Astrocyte of the spinal cord (primary cell): ENCODE results near the gene USP38.

Experiments
- DNase-seq: peaks from one replicate; pipeline ENCODE4 v3.0.0; 2011; ENCODE audit warnings: low read depth, low spot score
- H3K4me3 ChIP-seq: 2 replicates; pipeline ENCODE4 v1.5.1; 2011; ENCODE audit warnings: low read depth, mild to moderate bottlenecking, low read length, moderate library complexity
- in situ Hi-C: cut with HindIII; loops from 2 replicates; pipeline ENCODE4 v1.10.0; 2017; ENCODE audit warnings: low sequenced_read_pairs
- TF ChIP-seq, protein P1 (sequence below): IDR thresholded peaks from 2 replicates; pipeline ENCODE4 v1.5.1; 2012; ENCODE audit warnings: low read depth, mild to moderate bottlenecking, low read length, inconsistent platforms

Gene USP38

DNA sequence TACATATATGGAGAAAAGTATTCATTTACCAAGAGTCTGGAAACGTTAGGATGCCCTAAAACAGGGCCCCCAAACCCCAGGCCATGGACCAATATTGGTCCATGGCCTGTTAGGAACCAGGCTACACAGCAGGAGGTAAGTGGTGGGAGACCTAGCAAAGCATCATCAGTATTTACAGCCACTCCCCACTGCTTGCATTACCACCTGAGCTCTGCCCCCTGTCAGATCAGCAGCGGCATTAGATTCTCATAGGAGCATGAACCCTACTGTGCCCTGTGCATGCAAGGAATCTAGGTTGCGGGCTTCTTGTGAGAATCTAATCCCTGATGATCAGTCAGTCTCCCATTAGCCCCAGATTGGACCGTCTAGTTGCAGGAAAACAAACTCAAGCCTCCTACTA, 62.3 kb downstream of the USP38 start:
- in situ Hi-C loops: no loop called here
- TF ChIP-seq, protein P1, sequence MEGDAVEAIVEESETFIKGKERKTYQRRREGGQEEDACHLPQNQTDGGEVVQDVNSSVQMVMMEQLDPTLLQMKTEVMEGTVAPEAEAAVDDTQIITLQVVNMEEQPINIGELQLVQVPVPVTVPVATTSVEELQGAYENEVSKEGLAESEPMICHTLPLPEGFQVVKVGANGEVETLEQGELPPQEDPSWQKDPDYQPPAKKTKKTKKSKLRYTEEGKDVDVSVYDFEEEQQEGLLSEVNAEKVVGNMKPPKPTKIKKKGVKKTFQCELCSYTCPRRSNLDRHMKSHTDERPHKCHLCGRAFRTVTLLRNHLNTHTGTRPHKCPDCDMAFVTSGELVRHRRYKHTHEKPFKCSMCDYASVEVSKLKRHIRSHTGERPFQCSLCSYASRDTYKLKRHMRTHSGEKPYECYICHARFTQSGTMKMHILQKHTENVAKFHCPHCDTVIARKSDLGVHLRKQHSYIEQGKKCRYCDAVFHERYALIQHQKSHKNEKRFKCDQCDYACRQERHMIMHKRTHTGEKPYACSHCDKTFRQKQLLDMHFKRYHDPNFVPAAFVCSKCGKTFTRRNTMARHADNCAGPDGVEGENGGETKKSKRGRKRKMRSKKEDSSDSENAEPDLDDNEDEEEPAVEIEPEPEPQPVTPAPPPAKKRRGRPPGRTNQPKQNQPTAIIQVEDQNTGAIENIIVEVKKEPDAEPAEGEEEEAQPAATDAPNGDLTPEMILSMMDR: no peak
- no peak for DNase-seq
- H3K4me3 ChIP-seq: no peak overlapping the region

DNA sequence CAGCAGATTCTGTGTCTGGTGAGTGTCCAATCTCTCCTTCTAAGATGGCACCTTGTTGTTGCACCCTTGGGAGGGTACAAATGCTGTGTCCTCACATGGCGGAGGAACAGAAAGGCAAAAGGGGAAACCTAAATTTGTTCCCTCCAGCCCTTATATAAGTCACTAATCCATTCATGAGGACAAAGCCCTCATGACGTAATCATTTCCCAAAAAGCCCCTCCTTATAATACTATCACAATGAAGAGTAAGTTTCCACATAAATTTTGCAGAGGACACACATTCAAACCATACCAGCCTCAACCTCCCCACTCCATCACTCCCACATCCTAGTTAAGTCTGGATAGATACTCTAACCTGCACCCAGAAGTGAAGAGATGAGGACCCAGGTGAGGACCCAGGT, 63.1 kb downstream of the USP38 start:
- H3K4me3 ChIP-seq: no peak overlapping the region
- in situ Hi-C loops: no loop called here
- DNase-seq: no peak
- TF ChIP-seq, protein P1: no peak

DNA sequence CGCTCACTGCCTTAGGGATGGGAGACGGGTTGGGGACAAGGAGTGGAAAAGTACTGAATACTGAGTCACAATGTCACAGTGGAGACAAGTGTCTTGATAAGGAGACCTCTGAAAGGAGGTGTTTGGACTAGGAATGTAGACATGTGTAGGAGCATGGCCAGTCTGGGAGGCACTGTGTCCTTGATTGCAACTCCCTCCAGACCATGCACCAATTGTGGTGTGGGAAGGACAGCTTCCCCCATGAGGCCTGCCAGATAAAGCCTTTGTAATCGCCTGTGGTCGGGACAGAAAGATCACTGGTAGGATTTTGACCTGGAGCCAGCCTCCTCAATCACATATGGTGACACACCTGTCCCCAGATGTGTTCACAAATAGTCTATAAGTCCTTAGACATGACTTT, 64.1 kb downstream of the USP38 start:
- in situ Hi-C loops: no loop called here
- TF ChIP-seq, protein P1: no peak
- no peak for DNase-seq
- no peak overlapping the region for H3K4me3 ChIP-seq

DNA sequence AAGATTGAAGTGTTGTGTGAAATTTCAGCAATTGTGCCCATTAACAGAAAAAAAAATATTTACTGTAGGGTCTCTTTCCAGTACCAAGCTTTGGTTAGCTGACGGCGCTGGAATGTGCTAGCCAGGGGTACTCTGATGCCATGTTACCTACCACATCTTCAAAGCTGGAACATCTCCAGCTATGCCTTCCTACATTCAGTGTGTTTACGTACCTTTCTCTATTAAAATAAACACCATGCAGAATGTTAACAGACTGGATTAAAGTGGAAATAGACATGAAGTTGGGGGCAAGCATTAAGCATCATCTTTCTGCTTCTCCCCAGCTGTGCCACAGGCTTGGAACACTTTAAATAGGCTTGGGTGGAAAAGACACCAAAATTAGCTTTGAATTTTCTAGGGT, 65.9 kb downstream of the USP38 start:
- in situ Hi-C loops: no loop called here
- no peak overlapping the region for H3K4me3 ChIP-seq
- TF ChIP-seq, protein P1: no peak
- DNase-seq: no peak

DNA sequence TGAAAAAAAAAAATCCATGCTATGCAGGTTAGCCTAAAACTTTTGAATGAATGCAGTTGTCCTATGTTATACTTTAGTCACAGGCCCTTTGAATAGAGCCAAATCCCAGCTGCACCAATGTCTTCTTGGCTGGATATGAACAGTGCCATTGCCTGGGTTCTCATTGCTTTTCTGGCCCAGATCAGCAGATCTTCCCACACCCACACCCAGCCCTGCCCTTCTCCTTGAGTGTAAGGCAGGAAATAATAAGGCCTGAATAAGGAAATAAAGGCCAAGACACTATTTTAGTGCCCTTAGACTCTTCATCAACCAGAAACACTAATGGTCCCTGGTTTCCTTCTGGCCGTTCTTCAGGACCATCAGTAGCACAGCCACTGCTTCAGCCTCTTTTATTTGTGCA, 66.6 kb downstream of the USP38 start:
- in situ Hi-C loops: no loop called here
- no peak for DNase-seq
- no peak overlapping the region for H3K4me3 ChIP-seq
- TF ChIP-seq, protein P1: no peak

DNA sequence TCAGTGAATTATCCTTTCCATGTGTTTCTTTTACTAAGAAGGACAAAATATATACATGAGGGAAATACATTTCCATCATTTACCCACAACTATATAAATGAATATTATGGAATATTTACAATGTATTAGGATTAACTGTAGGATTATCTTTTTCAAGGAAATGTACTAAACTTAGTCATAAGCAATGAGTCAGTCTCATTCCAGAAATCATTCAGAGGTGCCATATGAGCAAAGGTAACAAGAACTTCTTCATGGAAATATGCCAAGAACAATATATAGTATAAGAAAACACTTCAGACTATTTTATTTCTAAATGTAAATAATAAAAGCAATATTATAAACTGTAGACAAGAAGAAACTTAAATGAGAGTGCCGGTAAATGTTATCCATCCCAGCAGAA, 67.1 kb downstream of the USP38 start:
- TF ChIP-seq, protein P1: no peak
- DNase-seq: peak; percentile 50
- in situ Hi-C loops: no loop called here
- H3K4me3 ChIP-seq: no peak overlapping the region

DNA sequence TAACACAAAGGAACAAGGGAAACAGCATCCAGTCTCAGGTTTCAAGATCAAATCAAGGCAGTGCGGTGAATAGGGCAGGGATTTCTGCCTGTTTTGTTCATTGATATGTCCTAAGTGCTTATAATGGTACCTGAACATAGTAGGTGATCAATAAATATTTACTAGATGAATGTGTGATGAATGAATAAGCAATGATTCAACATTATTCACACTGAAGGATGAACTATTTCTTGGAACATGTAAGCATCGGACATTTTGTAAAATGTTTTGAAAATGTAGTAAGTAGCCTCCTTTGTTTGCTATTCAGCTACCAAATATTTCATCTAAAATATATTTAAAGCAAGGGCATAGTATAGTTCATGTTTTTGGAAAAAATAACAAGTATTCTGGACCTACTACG, 67.8 kb downstream of the USP38 start:
- TF ChIP-seq, protein P1: no peak
- DNase-seq: no peak
- in situ Hi-C loops: no loop called here
- H3K4me3 ChIP-seq: no peak overlapping the region
